ENCODE data around the gene GNPTAB.

DNA sequence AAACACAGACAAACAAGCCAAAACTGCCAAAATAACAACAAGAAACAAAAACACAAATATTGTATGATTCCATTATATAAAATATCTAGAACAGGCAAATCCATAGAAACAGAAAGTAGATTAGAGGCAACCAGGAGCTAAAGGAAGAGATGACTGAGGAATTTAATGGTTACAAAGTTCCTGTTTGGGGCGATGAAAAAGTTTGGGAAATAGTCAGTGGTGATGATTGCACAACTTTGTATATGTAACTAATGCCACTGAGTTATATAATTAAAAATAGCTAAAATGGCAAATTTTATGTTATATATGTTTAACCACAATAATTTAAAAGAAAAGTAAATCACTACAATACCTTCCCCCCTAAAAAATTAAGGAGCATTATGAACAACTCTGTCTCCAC, 24.5 kb downstream of the GNPTAB start:
- TF ChIP-seq YY1 (IDR thresholded peaks at IDR 0.05; ENCODE audit: insufficient read depth, insufficient read length): no peak
- no peak for TF ChIP-seq ZNF274 (IDR thresholded peaks at IDR 0.05; ENCODE audit: low read depth, low read length)

Measured in NT2/D1 (cell line).